Right cardiac atrium (tissue), 5 donors: Measurements from ENCODE around the gene NPFFR1. TPM values are rescaled to one million over a fixed set of nuclear protein-coding genes. Genes with fewer than 3 reads are reported as not detected.
"Not testable (repeated sequence)": the region's sequence is repeated elsewhere in the genome, so short reads cannot be mapped to it uniquely, and the experiment has no call there.

Source experiments
- ATAC-seq, 2 donors: fragments of 200-7000 bp; cut with Tn5 transposase; one replicate each; pipeline versions ENCODE4 v1.8.0 to v1.9.1; 2020; ENCODE audit warnings: moderate library complexity in 2 of 2, mild to moderate bottlenecking in 1 of 2
- DNase-seq, 3 donors: peaks; one replicate each; pipeline ENCODE4 v3.0.0-alpha.2; 2020
- H3K27ac ChIP-seq: one replicate; pipeline ENCODE4 v1.5.1; 2013; ENCODE audit warnings: mild to moderate bottlenecking, low read length, control low read depth, moderate library complexity
- H3K27me3 ChIP-seq: one replicate; pipeline ENCODE4 v1.6.1; 2013; ENCODE audit not compliant: control insufficient read depth, insufficient read depth
- H3K4me1 ChIP-seq: one replicate; pipeline ENCODE4 v1.6.1; 2013; ENCODE audit warnings: low read length; ENCODE audit not compliant: control insufficient read depth, insufficient read depth
- H3K4me3 ChIP-seq: one replicate; pipeline ENCODE4 v1.5.1; 2013; ENCODE audit warnings: low read length, control low read depth
- H3K9me3 ChIP-seq: one replicate; pipeline ENCODE4 v1.6.1; 2013; ENCODE audit warnings: low read length; ENCODE audit not compliant: control insufficient read depth
- WGBS: extraction: QIAGEN DNeasy Blood & Tissue Kit; methylation state at CpG from one replicate; pipeline ENCODE4 v1.1.7; 2013; 5-methylcytosine and 5-hydroxymethylcytosine counted together
- intact Hi-C, 4 donors: fragments of 100-400 bp; cut with DNase I; formaldehyde crosslinking; loops; one replicate each; pipeline versions ENCODE4 v1.11.0 to v1.14.0; 2022 to 2023
- polyA plus RNA-seq: library from polyadenylated mRNA; stranded (reverse); fragments of 200-250 nt; gene quantifications from one replicate; pipeline ENCODE4 v1.2.3, GENCODE V29; 2013
- total RNA-seq, 4 donors: library from RNA; stranded (reverse); fragmentation: NEBNext Ultra II Directional; extraction: Animal tissue kit (Norgen Biotek cat#: 25700); gene quantifications; one replicate each; pipeline ENCODE4 v1.2.1, GENCODE V29; 2021
- donor health status: healthy with polysubstance abuse.
- donor health status: DM: no; HTN: yes; CAD: no.
- donor health status: DM: no; HTN: no; CAD: no.
- donor health status: DM: no; HTN: yes; CAD: no; lungs with severe emphysema.
- donor health status: DM: yes; HTN: yes; CAD: no.

The NPFFR1 gene
- total and polyA plus RNA-seq, 5 donors = 0.02 to 0.03 TPM; not detected in 3

DNA sequence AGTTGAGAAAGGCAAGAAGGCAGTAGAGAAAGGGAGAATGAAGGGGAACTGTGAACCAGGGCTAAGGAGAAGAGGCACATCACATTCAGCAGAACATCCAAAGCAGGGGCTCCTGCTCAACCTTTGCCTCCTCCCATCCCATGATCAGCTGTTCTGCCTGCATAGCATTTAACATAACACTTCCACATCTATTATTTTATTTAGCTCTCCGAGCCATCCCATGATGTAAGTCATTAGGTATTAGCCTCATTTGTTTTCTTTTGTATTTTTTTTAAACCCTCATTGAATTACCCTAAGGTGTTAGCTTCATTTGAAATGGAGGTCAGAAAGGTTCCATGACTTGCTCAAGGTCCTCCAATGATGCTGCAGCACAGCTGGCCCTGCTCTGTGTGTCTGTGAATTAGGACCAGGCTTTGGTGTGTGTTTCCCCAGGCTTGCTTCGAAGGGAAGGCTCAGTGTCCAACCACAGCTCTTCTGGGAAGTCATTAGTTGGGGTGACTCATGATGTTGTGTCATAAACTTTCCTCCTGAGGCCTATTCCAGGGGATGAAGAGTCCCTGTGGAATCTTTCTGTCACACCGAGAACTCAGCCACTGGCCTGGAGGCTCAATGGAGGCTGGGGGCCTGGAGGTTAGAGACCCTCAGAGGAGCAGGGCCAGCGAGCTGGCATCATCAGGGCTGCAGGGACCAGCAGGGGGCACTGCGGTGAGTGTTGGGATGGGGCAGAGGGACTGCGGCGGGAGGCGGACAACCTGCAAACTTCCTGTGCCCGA is 16.5 kb downstream of the NPFFR1 start:
- H3K4me3 ChIP-seq = no peak overlapping the region
- H3K9me3 ChIP-seq = no peaks in the 10 kb centered on the region
- ATAC-seq (peak in 1 of 2 donors; percentile 54), DNase-seq (peak in 1 of 3 donors; percentile 24)
- H3K27ac ChIP-seq = no peak overlapping the region
- WGBS = 57% methylated on average over 9 of the region's 9 CpGs
- intact Hi-C loops = no loop called here
- no peaks in the 10 kb centered on the region for H3K4me1 ChIP-seq
- no peaks in the 10 kb centered on the region for H3K27me3 ChIP-seq

DNA sequence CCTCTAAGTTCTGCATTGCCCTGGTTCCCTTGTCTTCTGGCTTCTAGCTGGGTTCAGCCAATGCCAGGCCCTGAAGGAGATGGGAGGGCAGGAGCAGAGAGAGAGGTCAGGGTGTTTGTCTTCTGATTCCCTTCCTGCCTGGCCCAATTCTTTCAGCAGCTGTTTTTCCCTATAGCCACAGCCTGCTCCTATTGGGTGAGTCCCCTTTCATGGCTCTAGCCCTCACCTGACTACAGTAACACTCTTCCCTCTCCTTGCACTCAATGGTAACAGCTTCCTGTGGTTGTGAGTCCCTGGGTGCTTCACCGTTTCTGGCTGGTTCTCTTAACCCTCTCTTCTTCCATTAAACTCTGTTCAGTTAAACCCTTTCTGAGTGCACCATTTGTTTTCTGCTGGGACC is 17.1 kb downstream of the NPFFR1 start:
- H3K27ac ChIP-seq = no peak overlapping the region
- H3K4me1 ChIP-seq = no peaks in the 10 kb centered on the region
- ATAC-seq = no peak
- H3K9me3 ChIP-seq = no peaks in the 10 kb centered on the region
- no peak for DNase-seq
- intact Hi-C loops = no loop called here
- no peaks in the 10 kb centered on the region for H3K27me3 ChIP-seq
- 48% methylated on average over 1 of the region's 1 CpG for WGBS
- no peak overlapping the region for H3K4me3 ChIP-seq

DNA sequence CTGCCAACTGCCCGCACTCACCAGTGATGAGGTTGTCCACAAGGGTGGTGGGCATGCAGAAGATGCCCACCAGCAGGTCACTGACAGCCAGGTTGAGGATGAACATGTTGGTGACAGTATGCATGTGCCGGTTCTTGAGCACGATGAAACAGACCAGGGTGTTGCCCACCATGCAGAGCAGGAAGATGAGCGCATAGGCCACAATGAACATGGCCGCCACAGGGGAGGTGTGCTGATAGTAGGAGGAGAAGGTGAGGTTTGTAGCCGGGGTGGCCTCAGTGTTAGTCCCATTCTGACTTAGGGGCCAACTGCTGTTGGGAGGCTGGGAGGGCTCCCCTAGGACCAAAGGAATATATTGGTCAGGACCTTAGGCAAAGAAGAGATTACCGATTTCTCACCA is 17.7 kb downstream of the NPFFR1 start:
- Histone ChIP-seq H3K4me1 (no peaks in the 10 kb centered on the region), H3K27ac (no peak overlapping the region), H3K9me3 (no peaks in the 10 kb centered on the region), H3K4me3 (no peak overlapping the region), H3K27me3 (no peaks in the 10 kb centered on the region)
- ATAC-seq (no peak), DNase-seq (no peak)
- 94% methylated on average over 7 of the region's 7 CpGs for WGBS
- intact Hi-C loops = no loop called here

GRCh38 chr10:70265032-70265689 is 18.6 kb downstream of the NPFFR1 start:
- Histone ChIP-seq H3K27ac (no peak overlapping the region), H3K27me3 (no peaks in the 10 kb centered on the region), H3K4me1 (no peaks in the 10 kb centered on the region), H3K4me3 (no peak overlapping the region), H3K9me3 (no peaks in the 10 kb centered on the region)
- intact Hi-C loops = no loop called here
- peak in 1 of 2 donors; percentile 40 for ATAC-seq
- WGBS = 47% methylated on average over 10 of the region's 10 CpGs
- DNase-seq = no peak

GRCh38 chr10:70260734-70261133 is 23.1 kb downstream of the NPFFR1 start:
- Histone ChIP-seq H3K27ac (no peak overlapping the region), H3K27me3 (no peaks in the 10 kb centered on the region), H3K4me1 (peaks cover under 1% of the 10 kb centered on the region), H3K4me3 (no peak overlapping the region), H3K9me3 (no peaks in the 10 kb centered on the region)
- DNase-seq (no peak), ATAC-seq (no peak)
- intact Hi-C loops = no loop called here
- WGBS = 84% methylated on average over 3 of the region's 3 CpGs

GRCh38 chr10:70260259-70260658 is 23.5 kb downstream of the NPFFR1 start:
- Histone ChIP-seq H3K4me3 (no peak overlapping the region), H3K9me3 (no peaks in the 10 kb centered on the region), H3K4me1 (peaks cover 4% of the 10 kb centered on the region), H3K27me3 (no peaks in the 10 kb centered on the region), H3K27ac (no peak overlapping the region)
- intact Hi-C loops = no loop called here
- no peak for ATAC-seq
- DNase-seq = no peak
- WGBS = 62% methylated on average over 1 of the region's 1 CpG

GRCh38 chr10:70258216-70258615 is 25.6 kb downstream of the NPFFR1 start:
- 62% methylated on average over 1 of the region's 1 CpG for WGBS
- intact Hi-C loops = no loop called here
- no peaks in the 10 kb centered on the region for H3K27me3 ChIP-seq

DNA sequence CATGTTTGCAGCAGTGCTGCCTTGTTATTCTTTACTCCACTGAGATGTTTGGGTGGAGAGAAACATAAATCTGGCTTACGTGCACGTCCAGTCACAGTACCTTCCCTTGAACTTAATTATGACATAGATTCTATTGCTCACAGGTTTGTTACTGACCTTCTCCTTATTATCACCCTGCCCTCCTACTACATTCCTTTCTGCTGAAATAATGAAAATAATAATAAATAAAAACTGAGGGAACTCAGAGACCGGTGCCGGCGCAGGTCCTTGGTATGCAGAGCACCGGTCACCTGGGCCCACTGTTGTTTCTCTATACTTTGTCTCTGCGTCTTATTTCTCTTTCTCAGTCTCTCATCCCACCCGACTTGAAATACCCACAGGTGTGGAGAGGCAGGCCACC is 26.0 kb downstream of the NPFFR1 start:
- 84% methylated on average over 8 of the region's 8 CpGs for WGBS
- DNase-seq, intact Hi-C loops, H3K4me1 ChIP-seq, H3K27ac ChIP-seq, H3K4me3 ChIP-seq, H3K27me3 ChIP-seq, ATAC-seq, H3K9me3 ChIP-seq: not testable (repeated sequence)

More at GRCh38 chr10:70258216-70258615, 25.6 kb downstream of the NPFFR1 start:
- DNase-seq (no peak), ATAC-seq (no peak)
- Histone ChIP-seq H3K4me3 (no peak overlapping the region), H3K4me1 (peaks cover 4% of the 10 kb centered on the region), H3K27ac (no peak overlapping the region), H3K9me3 (no peaks in the 10 kb centered on the region)

DNA sequence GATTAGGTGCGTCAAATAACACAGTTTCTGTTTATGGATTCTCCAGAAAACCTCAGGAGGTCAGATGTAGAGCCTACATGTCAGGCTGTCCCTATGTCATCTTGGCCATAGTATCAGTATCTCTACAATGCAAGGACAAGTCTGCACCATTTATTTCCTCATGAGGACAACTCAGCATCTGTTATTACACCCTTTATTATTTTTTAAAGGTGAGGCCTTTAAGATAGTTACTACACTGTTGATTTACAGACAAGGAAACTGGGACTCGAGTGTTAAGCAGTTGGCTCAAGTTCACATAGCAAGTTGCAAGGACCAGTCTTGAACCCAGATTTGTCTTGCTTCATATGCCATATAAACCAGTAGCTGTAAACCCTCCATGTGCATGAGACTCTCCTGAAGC is 27.3 kb downstream of the NPFFR1 start:
- no peaks in the 10 kb centered on the region for H3K9me3 ChIP-seq
- H3K4me3 ChIP-seq = no peak overlapping the region
- no peaks in the 10 kb centered on the region for H3K27me3 ChIP-seq
- ATAC-seq (no peak), DNase-seq (no peak)
- intact Hi-C loops = no loop called here
- H3K4me1 ChIP-seq = peaks cover 4% of the 10 kb centered on the region
- no peak overlapping the region for H3K27ac ChIP-seq
- 87% methylated on average over 2 of the region's 2 CpGs for WGBS

DNA sequence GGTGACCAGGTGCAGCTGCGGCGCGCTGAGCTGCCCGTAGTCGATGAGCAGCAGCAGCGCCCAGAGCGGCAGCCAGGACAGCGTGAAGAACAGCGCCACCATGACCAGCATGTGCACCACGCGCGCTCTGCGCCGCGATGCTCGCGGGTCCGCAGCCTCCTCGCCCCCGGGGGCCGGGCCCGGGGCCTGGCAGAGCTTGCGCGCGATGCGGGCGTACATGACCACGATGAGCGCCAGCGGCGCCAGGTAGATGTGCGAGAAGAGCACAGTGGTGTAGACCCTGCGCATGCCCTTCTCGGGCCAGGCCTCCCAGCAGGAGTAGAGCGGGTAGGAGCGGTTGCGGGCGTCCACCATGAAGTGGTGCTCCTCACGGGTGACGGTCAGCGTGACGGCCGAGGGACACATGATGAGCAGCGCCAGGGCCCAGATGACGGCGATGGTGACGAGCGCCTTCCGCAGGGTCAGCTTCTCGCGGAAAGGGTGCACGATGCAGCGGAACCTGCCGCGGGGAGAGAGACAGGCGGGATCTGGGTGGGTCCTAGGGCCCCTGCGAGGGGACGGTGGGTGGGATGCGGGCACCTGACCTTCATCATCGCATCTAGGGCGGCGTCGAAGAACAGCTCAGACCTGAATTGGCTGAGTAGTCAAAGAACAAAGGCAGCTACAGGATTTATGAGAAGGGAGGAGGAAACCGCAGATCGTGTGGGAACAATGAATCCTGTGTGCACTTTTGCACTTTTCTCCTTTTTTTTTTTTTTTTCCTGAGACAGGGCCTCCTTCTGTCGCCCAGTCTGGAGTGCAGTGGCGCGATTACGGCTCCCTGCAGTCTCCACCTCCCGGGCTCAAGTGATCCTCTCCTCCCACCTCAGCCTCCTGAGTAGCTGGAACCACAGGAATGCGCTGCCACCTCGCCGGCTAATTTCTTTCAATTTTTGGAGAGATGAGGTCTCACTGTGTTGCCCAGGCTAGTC is 28.2 kb downstream of the NPFFR1 start:
- ATAC-seq (peak; percentile 42 to 44), DNase-seq (peak in 1 of 3 donors; percentile 57)
- intact Hi-C loops = no loop called here
- Histone ChIP-seq H3K9me3 (no peaks in the 10 kb centered on the region), H3K27ac (no peak overlapping the region), H3K4me1 (peaks cover 4% of the 10 kb centered on the region), H3K4me3 (no peak overlapping the region), H3K27me3 (no peaks in the 10 kb centered on the region)
- WGBS = 15% methylated on average over 73 of the region's 73 CpGs
